Endodermal cell (in vitro differentiated cells): ENCODE data around the gene SLC4A7. TPM values are rescaled to one million over a fixed set of nuclear protein-coding genes. Genes with fewer than 3 reads are reported as not detected.

ENCODE experiments used
- DNase-seq: peaks from one replicate; pipeline ENCODE4 v3.0.0-alpha.2; 2017
- H3K27ac ChIP-seq: 2 replicates; pipeline ENCODE4 v1.5.1; 2013; ENCODE audit warnings: mild to moderate bottlenecking, low read depth, low read length, moderate library complexity
- H3K27me3 ChIP-seq: 2 replicates; pipeline ENCODE4 v1.6.1; 2013; ENCODE audit warnings: mild to moderate bottlenecking, low read length, moderate library complexity; ENCODE audit not compliant: insufficient read depth, control insufficient read depth, poor library complexity, severe bottlenecking
- H3K36me3 ChIP-seq: 2 replicates; pipeline ENCODE4 v1.7.0; 2013; ENCODE audit warnings: mild to moderate bottlenecking, low read length, moderate library complexity; ENCODE audit not compliant: control insufficient read depth, insufficient read depth
- H3K4me1 ChIP-seq: one replicate; pipeline ENCODE4 v1.7.0; 2013; ENCODE audit warnings: low read length; ENCODE audit not compliant: control insufficient read depth, insufficient read depth
- H3K4me3 ChIP-seq: 2 replicates; pipeline ENCODE4 v1.5.1; 2013; ENCODE audit warnings: mild to moderate bottlenecking, low read length, moderate library complexity
- H3K9ac ChIP-seq: 2 replicates; pipeline ENCODE4 v1.6.1; 2013; ENCODE audit warnings: mild to moderate bottlenecking, low read length, moderate library complexity; ENCODE audit not compliant: poor library complexity, severe bottlenecking; ENCODE audit errors: extremely low read depth
- H3K9me3 ChIP-seq: 2 replicates; pipeline ENCODE4 v1.6.1; 2013; ENCODE audit warnings: mild to moderate bottlenecking, low read length, moderate library complexity; ENCODE audit not compliant: control insufficient read depth
- H3K27ac Mint-ChIP-seq: 2 replicates; pipeline ENCODE4 v1.8.0; 2020; ENCODE audit warnings: mixed read lengths
- H3K27me3 Mint-ChIP-seq: 2 replicates; pipeline ENCODE4 v1.8.0; 2021; ENCODE audit warnings: mild to moderate bottlenecking, mixed read lengths; ENCODE audit not compliant: insufficient read depth
- H3K36me3 Mint-ChIP-seq: 2 replicates; pipeline ENCODE4 v1.8.0; 2020; ENCODE audit warnings: low read depth, mixed read lengths
- H3K4me1 Mint-ChIP-seq: 2 replicates; pipeline ENCODE4 v1.8.0; 2020; ENCODE audit warnings: mixed read lengths
- H3K4me3 Mint-ChIP-seq: 2 replicates; pipeline ENCODE4 v1.8.0; 2020; ENCODE audit warnings: mild to moderate bottlenecking, moderate library complexity, mixed read lengths
- H3K9me3 Mint-ChIP-seq: 2 replicates; pipeline ENCODE4 v1.8.0; 2020; ENCODE audit warnings: mild to moderate bottlenecking, mixed read lengths
- WGBS, 2 experiments: methylation state at CpG; one replicate each; pipeline versions ENCODE4 v1.1.5 to v1.1.7; 2013; ENCODE audit warnings: missing lambda C conversion rate in 2 of 2, mixed read lengths in 1 of 2; ENCODE audit not compliant: insufficient coverage in 1 of 2, insufficient read length in 1 of 2; 5-methylcytosine and 5-hydroxymethylcytosine counted together
- total RNA-seq, 2 donors: library from RNA; stranded (reverse); fragmentation: NEBNext Ultra II Directional in 1 of 2; extraction: Animal tissue kit (Norgen Biotek cat#: 25700) in 1 of 2; gene quantifications; 2 replicates in 1 of 2; 3 replicates in 1 of 2; pipeline ENCODE4 v1.2.1, GENCODE V29; 2021
- TF ChIP-seq, protein P1 (sequence below): fragments of 200-600 bp; sonication (generic); conservative IDR thresholded peaks from 2 replicates; pipeline ENCODE4 v1.5.0; 2021; ENCODE audit warnings: antibody characterized with exemption, mild to moderate bottlenecking

The SLC4A7 gene
- total RNA-seq, 2 donors from 2014 or later, result 58.4 to 83.8 TPM

DNA sequence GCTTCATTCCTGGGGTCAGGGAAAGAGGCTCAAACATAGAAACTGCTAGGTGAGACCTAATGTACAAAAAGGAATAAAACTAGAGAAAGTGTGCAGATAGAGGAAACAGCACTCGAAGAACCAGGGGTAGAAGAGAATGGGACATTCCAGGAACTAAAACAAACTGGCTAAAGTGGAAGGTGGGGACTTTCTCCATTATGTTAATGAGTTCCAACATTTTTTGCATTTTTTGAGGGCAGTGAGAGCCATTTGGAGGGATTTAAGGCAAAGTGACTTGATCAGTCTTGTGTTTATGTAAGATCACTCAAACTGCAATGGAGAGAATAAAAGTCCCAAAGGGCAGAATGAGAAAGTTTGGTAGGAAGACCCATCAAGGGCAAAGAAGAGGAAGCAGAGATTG is 20.6 kb upstream of the SLC4A7 start:
- WGBS, 2 experiments, result 90 to 97% methylated on average over 1 of the region's 1 CpG
- Histone ChIP-seq H3K9me3 (no peaks in the 10 kb centered on the region), H3K27me3 (no peaks in the 10 kb centered on the region), H3K4me3 (no peak overlapping the region), H3K27ac (no peak overlapping the region), H3K4me1 (no peaks in the 10 kb centered on the region), H3K9ac (no peak overlapping the region), H3K36me3 (no peaks in the 10 kb centered on the region)
- Mint-ChIP-seq H3K4me1 (peaks cover 6% of the 10 kb centered on the region), H3K27me3 (no peaks in the 10 kb centered on the region), H3K27ac (no peak overlapping the region), H3K9me3 (no peaks in the 10 kb centered on the region), H3K36me3 (no peaks in the 10 kb centered on the region), H3K4me3 (no peak overlapping the region)
- TF ChIP-seq, protein P1, sequence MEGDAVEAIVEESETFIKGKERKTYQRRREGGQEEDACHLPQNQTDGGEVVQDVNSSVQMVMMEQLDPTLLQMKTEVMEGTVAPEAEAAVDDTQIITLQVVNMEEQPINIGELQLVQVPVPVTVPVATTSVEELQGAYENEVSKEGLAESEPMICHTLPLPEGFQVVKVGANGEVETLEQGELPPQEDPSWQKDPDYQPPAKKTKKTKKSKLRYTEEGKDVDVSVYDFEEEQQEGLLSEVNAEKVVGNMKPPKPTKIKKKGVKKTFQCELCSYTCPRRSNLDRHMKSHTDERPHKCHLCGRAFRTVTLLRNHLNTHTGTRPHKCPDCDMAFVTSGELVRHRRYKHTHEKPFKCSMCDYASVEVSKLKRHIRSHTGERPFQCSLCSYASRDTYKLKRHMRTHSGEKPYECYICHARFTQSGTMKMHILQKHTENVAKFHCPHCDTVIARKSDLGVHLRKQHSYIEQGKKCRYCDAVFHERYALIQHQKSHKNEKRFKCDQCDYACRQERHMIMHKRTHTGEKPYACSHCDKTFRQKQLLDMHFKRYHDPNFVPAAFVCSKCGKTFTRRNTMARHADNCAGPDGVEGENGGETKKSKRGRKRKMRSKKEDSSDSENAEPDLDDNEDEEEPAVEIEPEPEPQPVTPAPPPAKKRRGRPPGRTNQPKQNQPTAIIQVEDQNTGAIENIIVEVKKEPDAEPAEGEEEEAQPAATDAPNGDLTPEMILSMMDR, result no peak
- no peak for DNase-seq

DNA sequence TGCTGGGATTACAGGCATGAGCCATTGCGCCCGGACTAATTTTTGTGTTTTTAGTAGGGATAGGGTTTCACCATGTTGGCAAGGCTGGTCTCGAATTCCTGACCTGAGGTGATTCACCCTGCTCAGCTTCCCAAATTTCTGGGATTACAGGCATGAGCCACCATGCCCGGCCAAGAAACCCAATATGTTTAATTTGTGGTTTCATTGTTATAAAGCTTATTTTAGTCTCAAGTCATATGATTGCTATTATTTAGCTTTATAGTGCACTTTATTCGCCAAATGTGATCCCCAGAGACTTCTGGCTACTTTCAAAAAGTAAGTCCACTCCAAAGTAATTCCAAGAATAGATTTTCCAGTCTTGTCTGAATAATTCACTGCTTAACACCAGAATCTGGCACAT is 19.3 kb upstream of the SLC4A7 start:
- Mint-ChIP-seq H3K36me3 (no peaks in the 10 kb centered on the region), H3K4me3 (no peak overlapping the region), H3K27ac (no peak overlapping the region), H3K4me1 (peaks cover 6% of the 10 kb centered on the region), H3K9me3 (no peaks in the 10 kb centered on the region), H3K27me3 (no peaks in the 10 kb centered on the region)
- no peak for DNase-seq
- no peaks in the 10 kb centered on the region for H3K9me3 ChIP-seq
- no peak overlapping the region for H3K4me3 ChIP-seq
- no peak overlapping the region for H3K27ac ChIP-seq
- TF ChIP-seq, protein P1, result no peak
- no peaks in the 10 kb centered on the region for H3K36me3 ChIP-seq
- H3K4me1 ChIP-seq, result no peaks in the 10 kb centered on the region
- WGBS, 2 experiments, result 90 to 97% methylated on average over 3 to 5 of the region's 5 CpGs
- no peaks in the 10 kb centered on the region for H3K27me3 ChIP-seq
- H3K9ac ChIP-seq, result no peak overlapping the region

DNA sequence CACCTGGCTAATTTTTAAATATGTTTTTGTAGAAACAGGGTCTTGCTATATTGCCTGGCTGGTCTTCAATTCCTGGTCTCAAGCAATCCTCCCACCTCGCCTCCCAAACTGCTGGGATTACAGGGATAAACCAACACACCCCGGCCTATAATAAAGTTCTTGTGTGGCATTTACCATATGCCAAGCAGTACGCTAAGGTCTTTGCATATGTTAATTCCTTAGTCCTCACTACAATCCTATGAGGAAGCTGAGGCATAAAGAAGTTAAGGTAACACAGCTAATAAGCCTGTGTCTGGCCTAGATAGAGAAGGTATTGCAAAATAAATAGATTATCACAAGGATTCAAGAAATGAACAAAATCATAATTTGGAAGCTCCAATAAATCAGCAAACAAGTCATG is 17.6 kb upstream of the SLC4A7 start:
- H3K4me3 Mint-ChIP-seq, result no peak overlapping the region
- TF ChIP-seq, protein P1, result no peak
- WGBS, 2 experiments, result 91 to 100% methylated on average over 3 of the region's 3 CpGs

More for the DNA sequence above, 17.6 kb upstream of the SLC4A7 start:
- H3K4me1 Mint-ChIP-seq, result peaks cover 6% of the 10 kb centered on the region
- H3K27me3 Mint-ChIP-seq, result no peaks in the 10 kb centered on the region
- Histone ChIP-seq H3K27ac (no peak overlapping the region), H3K36me3 (no peaks in the 10 kb centered on the region), H3K4me1 (no peaks in the 10 kb centered on the region), H3K9ac (no peak overlapping the region), H3K27me3 (no peaks in the 10 kb centered on the region), H3K4me3 (no peak overlapping the region), H3K9me3 (no peaks in the 10 kb centered on the region)
- no peak overlapping the region for H3K27ac Mint-ChIP-seq
- H3K36me3 Mint-ChIP-seq, result no peaks in the 10 kb centered on the region
- no peak for DNase-seq
- no peaks in the 10 kb centered on the region for H3K9me3 Mint-ChIP-seq
